Measurements from ENCODE around the gene GPC4. TPM values are rescaled to one million over a fixed set of nuclear protein-coding genes. Genes with fewer than 3 reads are reported as not detected.

GPC4 gene
- total RNA-seq, 1 donor from 2014 or later, result 86.4 TPM

DNA sequence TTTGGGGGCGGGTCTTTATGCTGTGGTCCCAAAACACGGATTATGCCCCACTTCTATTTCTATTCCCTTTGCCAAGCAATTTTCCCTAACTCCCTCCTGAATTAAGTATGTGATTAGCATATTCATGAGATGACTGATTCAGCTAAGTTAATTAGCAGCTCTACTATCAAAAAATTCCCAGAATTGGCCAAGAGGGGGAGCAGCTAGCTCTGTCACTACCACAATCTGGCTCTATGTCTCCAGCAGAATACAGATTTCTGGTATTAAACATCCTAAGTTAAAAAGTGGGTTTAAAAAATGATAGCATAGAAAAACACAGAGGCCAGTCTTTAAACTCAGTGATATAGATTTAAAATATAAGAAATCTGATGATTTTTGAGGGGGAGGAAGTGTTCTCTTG is 80.3 kb downstream of the GPC4 start:
- H3K36me3 Mint-ChIP-seq (ENCODE audit: low read depth, unreplicated experiment), result peaks cover 2% of the 10 kb centered on the region
- Histone ChIP-seq H4K20me1 (ENCODE audit: insufficient read depth, low read length) (peaks cover 4% of the 10 kb centered on the region), H3K79me2 (ENCODE audit: insufficient read depth, low read length) (no peaks in the 10 kb centered on the region), H3K4me2 (ENCODE audit: low read length) (no peak overlapping the region), H3K4me3 (ENCODE audit: insufficient read depth, low read depth, low read length) (no peak overlapping the region), H3K36me3 (ENCODE audit: insufficient read depth, low read length) (no peaks in the 10 kb centered on the region), H3K4me1 (ENCODE audit: insufficient read depth, low read length) (no peaks in the 10 kb centered on the region), H3K9me3 (ENCODE audit: insufficient read depth, low read depth, low read length) (no peaks in the 10 kb centered on the region), H2AFZ (ENCODE audit: low read depth, low read length) (no peak overlapping the region), H3K27me3 (ENCODE audit: insufficient read depth, low read length) (no peaks in the 10 kb centered on the region), H3K9ac (ENCODE audit: low read length) (no peak overlapping the region), H3K27ac (ENCODE audit: low read depth, low read length) (no peak overlapping the region)
- TF ChIP-seq, protein P1, sequence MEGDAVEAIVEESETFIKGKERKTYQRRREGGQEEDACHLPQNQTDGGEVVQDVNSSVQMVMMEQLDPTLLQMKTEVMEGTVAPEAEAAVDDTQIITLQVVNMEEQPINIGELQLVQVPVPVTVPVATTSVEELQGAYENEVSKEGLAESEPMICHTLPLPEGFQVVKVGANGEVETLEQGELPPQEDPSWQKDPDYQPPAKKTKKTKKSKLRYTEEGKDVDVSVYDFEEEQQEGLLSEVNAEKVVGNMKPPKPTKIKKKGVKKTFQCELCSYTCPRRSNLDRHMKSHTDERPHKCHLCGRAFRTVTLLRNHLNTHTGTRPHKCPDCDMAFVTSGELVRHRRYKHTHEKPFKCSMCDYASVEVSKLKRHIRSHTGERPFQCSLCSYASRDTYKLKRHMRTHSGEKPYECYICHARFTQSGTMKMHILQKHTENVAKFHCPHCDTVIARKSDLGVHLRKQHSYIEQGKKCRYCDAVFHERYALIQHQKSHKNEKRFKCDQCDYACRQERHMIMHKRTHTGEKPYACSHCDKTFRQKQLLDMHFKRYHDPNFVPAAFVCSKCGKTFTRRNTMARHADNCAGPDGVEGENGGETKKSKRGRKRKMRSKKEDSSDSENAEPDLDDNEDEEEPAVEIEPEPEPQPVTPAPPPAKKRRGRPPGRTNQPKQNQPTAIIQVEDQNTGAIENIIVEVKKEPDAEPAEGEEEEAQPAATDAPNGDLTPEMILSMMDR (IDR thresholded peaks at IDR 0.05; ENCODE audit: insufficient read depth, low read depth, low read length), result peak; percentile 60
- TF ChIP-seq EZH2 (IDR thresholded peaks at IDR 0.05; ENCODE audit: insufficient read depth, low read length), result no peak
- H3K4me3 Mint-ChIP-seq (ENCODE audit: unreplicated experiment), result no peak overlapping the region
- peak; percentile 91 for FAIRE-seq
- no peaks in the 10 kb centered on the region for H3K9me3 Mint-ChIP-seq (ENCODE audit: unreplicated experiment)
- DNase-seq (ENCODE audit: low read depth), result no peak
- H3K4me1 Mint-ChIP-seq (ENCODE audit: low read depth, unreplicated experiment), result peaks cover 5% of the 10 kb centered on the region
- no peaks in the 10 kb centered on the region for H3K27me3 Mint-ChIP-seq (ENCODE audit: low read depth, unreplicated experiment)
- H3K27ac Mint-ChIP-seq (ENCODE audit: unreplicated experiment), result no peak overlapping the region

DNA sequence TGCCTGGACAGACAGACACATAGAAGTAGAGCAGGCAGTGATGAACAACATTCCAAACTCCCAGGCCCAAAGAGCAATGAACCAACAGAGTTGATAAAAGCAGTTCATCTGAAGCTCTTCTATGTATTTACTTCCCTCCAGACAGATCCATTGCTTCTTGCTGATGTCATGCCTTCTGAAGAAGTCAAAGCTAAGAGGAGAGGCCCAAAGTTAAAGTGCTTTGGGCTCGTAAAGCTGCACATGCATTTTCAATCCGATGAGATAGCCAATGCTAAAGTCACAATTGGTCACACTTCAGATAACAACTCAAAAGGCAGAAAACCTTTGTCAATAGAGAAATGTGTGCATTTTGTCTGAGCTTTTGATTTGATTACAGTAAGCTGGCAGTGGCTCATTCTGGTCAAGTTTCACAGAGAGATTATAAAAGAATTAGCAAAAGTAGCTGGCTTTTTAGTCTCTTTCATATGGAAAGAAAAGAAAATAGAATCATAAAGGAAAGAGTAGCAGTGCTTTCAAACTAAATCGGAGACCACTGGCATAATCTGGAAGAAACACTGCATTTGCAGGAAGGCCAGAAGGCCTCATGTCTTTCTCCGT is 82.0 kb downstream of the GPC4 start:
- peaks cover 7% of the 10 kb centered on the region for H3K4me1 Mint-ChIP-seq (ENCODE audit: low read depth, unreplicated experiment)
- Histone ChIP-seq H3K27me3 (ENCODE audit: insufficient read depth, low read length) (no peaks in the 10 kb centered on the region), H3K9ac (ENCODE audit: low read length) (no peak overlapping the region), H3K9me3 (ENCODE audit: insufficient read depth, low read depth, low read length) (no peaks in the 10 kb centered on the region), H4K20me1 (ENCODE audit: insufficient read depth, low read length) (peaks cover 4% of the 10 kb centered on the region), H3K4me1 (ENCODE audit: insufficient read depth, low read length) (no peaks in the 10 kb centered on the region), H2AFZ (ENCODE audit: low read depth, low read length) (no peak overlapping the region), H3K79me2 (ENCODE audit: insufficient read depth, low read length) (no peaks in the 10 kb centered on the region), H3K36me3 (ENCODE audit: insufficient read depth, low read length) (no peaks in the 10 kb centered on the region), H3K4me3 (ENCODE audit: insufficient read depth, low read depth, low read length) (no peak overlapping the region), H3K4me2 (ENCODE audit: low read length) (no peak overlapping the region), H3K27ac (ENCODE audit: low read depth, low read length) (no peak overlapping the region)
- no peak for DNase-seq (ENCODE audit: low read depth)
- H3K36me3 Mint-ChIP-seq (ENCODE audit: low read depth, unreplicated experiment), result peaks cover 2% of the 10 kb centered on the region
- peak; percentile 87 for FAIRE-seq
- TF ChIP-seq, protein P1 (IDR thresholded peaks at IDR 0.05; ENCODE audit: insufficient read depth, low read depth, low read length), result no peak
- no peak for TF ChIP-seq EZH2 (IDR thresholded peaks at IDR 0.05; ENCODE audit: insufficient read depth, low read length)
- H3K4me3 Mint-ChIP-seq (ENCODE audit: unreplicated experiment), result no peak overlapping the region
- no peaks in the 10 kb centered on the region for H3K9me3 Mint-ChIP-seq (ENCODE audit: unreplicated experiment)
- no peaks in the 10 kb centered on the region for H3K27me3 Mint-ChIP-seq (ENCODE audit: low read depth, unreplicated experiment)
- no peak overlapping the region for H3K27ac Mint-ChIP-seq (ENCODE audit: unreplicated experiment)

DNA sequence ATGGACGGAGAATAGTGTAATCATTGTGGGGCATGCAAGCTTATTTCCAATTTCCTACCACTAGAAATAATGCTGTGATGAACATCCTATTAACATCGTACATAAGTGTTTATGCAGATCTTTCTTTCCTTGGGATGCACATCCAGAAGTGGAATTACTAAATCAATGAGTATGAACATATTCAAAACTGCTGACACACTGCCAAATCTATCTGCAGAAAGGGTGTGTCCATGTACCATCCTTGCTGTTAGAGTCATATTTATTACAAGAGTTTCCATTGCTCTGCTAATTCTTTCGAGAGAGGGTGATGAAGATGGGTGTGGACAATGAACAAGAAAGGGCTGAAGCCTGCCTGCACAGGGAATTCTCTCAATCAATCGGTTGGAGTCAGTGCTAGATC is 82.6 kb downstream of the GPC4 start:
- Histone ChIP-seq H3K9me3 (ENCODE audit: insufficient read depth, low read depth, low read length) (no peaks in the 10 kb centered on the region), H3K9ac (ENCODE audit: low read length) (no peak overlapping the region), H3K27ac (ENCODE audit: low read depth, low read length) (no peak overlapping the region), H3K36me3 (ENCODE audit: insufficient read depth, low read length) (no peaks in the 10 kb centered on the region), H3K79me2 (ENCODE audit: insufficient read depth, low read length) (no peaks in the 10 kb centered on the region), H3K4me2 (ENCODE audit: low read length) (no peak overlapping the region), H3K27me3 (ENCODE audit: insufficient read depth, low read length) (no peaks in the 10 kb centered on the region), H3K4me3 (ENCODE audit: insufficient read depth, low read depth, low read length) (no peak overlapping the region), H2AFZ (ENCODE audit: low read depth, low read length) (no peak overlapping the region), H4K20me1 (ENCODE audit: insufficient read depth, low read length) (peaks cover 4% of the 10 kb centered on the region), H3K4me1 (ENCODE audit: insufficient read depth, low read length) (no peaks in the 10 kb centered on the region)
- H3K27ac Mint-ChIP-seq (ENCODE audit: unreplicated experiment), result no peak overlapping the region
- FAIRE-seq, result peak; percentile 69
- no peaks in the 10 kb centered on the region for H3K27me3 Mint-ChIP-seq (ENCODE audit: low read depth, unreplicated experiment)
- H3K4me1 Mint-ChIP-seq (ENCODE audit: low read depth, unreplicated experiment), result peaks cover 7% of the 10 kb centered on the region
- H3K9me3 Mint-ChIP-seq (ENCODE audit: unreplicated experiment), result no peaks in the 10 kb centered on the region
- H3K36me3 Mint-ChIP-seq (ENCODE audit: low read depth, unreplicated experiment), result peaks cover 2% of the 10 kb centered on the region
- TF ChIP-seq EZH2 (IDR thresholded peaks at IDR 0.05; ENCODE audit: insufficient read depth, low read length), result no peak
- TF ChIP-seq, protein P1 (IDR thresholded peaks at IDR 0.05; ENCODE audit: insufficient read depth, low read depth, low read length), result no peak
- H3K4me3 Mint-ChIP-seq (ENCODE audit: unreplicated experiment), result no peak overlapping the region
- DNase-seq (ENCODE audit: low read depth), result no peak

Measured in astrocyte (in vitro differentiated cells and primary cell).